Choroid plexus epithelial cell (primary cell): ENCODE measurements around the gene CHD5.

Source experiments
- DNase-seq: peaks from one replicate; pipeline ENCODE4 v3.0.0-alpha.2; 2010; ENCODE audit warnings: low read depth
- H3K4me3 ChIP-seq: 2 replicates; pipeline ENCODE4 v1.5.1; 2011; ENCODE audit warnings: low read depth, mild to moderate bottlenecking, control low read depth, low read length, moderate library complexity
- TF ChIP-seq, protein P1 (sequence below): conservative IDR thresholded peaks from 2 replicates; pipeline ENCODE4 v1.5.1; 2011; ENCODE audit warnings: low read depth, mild to moderate bottlenecking, control low read depth, inconsistent platforms, low read length, moderate library complexity

The CHD5 gene

GRCh38 chr1:6095511-6096242, 84.4 kb downstream of the CHD5 start:
- DNase-seq: no peak
- no peak overlapping the region for H3K4me3 ChIP-seq
- TF ChIP-seq, protein P1, sequence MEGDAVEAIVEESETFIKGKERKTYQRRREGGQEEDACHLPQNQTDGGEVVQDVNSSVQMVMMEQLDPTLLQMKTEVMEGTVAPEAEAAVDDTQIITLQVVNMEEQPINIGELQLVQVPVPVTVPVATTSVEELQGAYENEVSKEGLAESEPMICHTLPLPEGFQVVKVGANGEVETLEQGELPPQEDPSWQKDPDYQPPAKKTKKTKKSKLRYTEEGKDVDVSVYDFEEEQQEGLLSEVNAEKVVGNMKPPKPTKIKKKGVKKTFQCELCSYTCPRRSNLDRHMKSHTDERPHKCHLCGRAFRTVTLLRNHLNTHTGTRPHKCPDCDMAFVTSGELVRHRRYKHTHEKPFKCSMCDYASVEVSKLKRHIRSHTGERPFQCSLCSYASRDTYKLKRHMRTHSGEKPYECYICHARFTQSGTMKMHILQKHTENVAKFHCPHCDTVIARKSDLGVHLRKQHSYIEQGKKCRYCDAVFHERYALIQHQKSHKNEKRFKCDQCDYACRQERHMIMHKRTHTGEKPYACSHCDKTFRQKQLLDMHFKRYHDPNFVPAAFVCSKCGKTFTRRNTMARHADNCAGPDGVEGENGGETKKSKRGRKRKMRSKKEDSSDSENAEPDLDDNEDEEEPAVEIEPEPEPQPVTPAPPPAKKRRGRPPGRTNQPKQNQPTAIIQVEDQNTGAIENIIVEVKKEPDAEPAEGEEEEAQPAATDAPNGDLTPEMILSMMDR: no peak

DNA sequence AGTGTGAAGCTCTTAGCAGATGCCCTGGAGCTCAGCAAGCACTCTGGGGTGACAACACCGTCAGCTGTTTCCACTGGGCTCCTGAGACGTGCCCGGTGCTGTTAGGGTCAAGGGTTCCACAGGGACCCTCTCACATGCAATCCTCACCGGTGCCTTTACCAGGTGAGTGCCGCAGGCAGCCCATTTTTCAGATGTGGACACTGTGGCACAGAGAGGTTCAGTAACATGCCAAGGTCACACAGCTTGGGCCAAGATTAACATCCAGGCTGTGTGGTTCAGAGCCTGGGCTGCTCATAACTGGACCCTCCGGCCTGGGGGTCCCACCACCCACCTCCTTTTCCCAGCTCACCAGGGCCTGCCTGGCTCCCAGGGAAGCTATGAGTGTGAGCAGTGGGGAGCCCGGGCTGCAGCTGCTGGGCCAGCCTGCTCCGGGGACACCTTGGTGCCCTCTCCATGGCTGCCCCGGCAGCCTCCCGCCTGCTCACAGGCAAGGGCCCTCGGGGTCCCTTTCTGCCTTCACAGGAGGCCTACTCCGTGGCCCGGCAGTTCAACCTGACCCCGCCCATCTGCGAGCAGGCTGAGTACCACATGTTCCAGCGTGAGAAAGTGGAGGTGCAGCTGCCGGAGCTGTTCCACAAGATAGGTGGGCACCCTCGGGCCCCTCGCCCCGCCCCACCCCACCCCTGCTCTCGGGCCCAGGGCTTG, 85.2 kb downstream of the CHD5 start:
- TF ChIP-seq, protein P1: no peak
- H3K4me3 ChIP-seq: no peak overlapping the region
- no peak for DNase-seq

DNA sequence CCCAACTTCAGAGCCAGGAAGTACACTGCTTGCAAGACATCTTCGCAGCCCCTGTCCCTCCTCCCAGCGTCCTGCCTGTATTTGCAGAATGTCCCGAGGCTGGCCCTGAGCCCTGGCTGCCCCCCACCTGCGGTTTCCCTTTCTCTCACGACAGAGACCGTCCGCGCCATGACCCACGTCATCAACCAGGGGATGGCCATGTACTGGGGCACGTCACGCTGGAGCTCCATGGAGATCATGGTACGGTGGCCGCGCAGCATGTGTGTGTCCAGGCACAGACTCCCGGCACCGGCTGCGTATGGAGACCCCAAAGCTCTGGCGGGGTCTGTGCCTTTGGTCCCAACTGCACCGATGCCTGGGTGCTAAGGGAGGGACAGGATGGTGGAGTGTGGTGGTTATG, 85.9 kb downstream of the CHD5 start:
- no peak overlapping the region for H3K4me3 ChIP-seq
- DNase-seq: no peak
- TF ChIP-seq, protein P1: no peak

DNA sequence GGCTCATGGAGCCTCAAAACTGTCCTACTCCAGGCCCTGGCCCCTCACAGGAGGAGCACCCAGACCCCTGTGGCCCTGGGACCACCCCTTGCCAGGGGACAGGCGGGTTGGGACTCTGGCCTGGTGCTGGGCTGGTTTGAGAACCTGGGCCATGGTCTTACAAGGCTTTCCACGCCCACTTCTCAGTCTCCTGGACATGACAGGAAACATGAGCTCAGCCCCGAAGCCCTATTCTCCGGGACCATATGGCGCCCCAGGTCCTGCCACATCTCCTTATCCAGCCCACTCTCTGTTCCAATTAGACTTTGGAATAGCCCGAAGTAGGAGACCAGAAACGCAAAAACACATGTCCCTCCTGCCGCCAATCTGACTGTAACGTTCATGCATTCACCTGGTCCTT, 86.5 kb downstream of the CHD5 start:
- TF ChIP-seq, protein P1: no peak
- no peak for DNase-seq

DNA sequence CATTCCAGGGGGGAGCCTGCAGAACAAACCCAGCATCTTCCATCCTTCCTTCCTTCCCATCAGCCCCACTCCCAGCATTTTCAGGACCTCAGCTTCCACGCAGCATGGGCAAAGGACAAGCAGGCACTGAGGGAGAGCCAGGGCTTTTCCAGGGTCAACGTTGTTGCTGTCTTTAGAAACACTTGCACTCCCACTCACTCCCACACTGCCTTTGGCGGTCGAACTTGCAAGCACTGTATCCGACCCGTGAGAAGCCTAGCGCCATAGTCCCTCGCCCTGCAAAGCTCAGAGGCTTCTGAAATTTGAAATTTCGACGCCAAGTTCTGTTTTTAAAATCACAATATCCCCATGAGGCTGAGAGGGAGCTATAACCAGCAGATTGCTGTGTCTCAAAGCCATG, 87.0 kb downstream of the CHD5 start:
- TF ChIP-seq, protein P1: no peak
- H3K4me3 ChIP-seq: no peak overlapping the region
- DNase-seq: no peak

More for the DNA sequence above, 86.5 kb downstream of the CHD5 start:
- no peak overlapping the region for H3K4me3 ChIP-seq

GRCh38 chr1:6092211-6092610, 87.9 kb downstream of the CHD5 start:
- TF ChIP-seq, protein P1: no peak
- H3K4me3 ChIP-seq: no peak overlapping the region
- DNase-seq: no peak

DNA sequence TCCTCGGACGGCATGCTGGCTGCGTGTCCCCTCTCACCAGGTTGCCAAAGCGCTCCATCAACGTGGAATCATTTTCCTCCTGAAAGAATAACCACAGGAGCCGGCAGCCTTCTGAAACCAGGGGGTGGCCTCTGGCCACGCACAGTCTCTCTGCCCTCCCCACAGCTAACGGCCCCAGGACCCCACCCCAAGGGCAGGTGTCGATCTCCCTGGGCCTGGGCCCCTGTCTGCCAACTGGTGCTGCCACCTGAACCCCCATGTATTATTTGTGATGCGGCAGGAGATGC, 88.4 kb downstream of the CHD5 start:
- no peak for DNase-seq
- TF ChIP-seq, protein P1: no peak
- no peak overlapping the region for H3K4me3 ChIP-seq
